Hepatocyte (in vitro differentiated cells): ENCODE data around the gene RAP1GAP. TPM values are rescaled to one million over a fixed set of nuclear protein-coding genes. Genes with fewer than 3 reads are reported as not detected.
A peak's percentile ranks its signal among the peaks of the same experiment; 100 is the strongest.

Experiments used
- DNase-seq: peaks from one replicate; pipeline ENCODE4 v3.0.0-alpha.2; 2016; ENCODE audit warnings: low spot score
- H2AFZ ChIP-seq: fragments of 200-600 bp; sonication (generic); 2 replicates; pipeline ENCODE4 v1.6.0; 2016; ENCODE audit warnings: antibody characterized with exemption, mild to moderate bottlenecking
- H3K27ac ChIP-seq: fragments of 200-600 bp; sonication (generic); 2 replicates; pipeline ENCODE4 v1.5.1; 2016; ENCODE audit warnings: mild to moderate bottlenecking
- H3K27me3 ChIP-seq: fragments of 200-600 bp; sonication (generic); 2 replicates; pipeline ENCODE4 v1.6.1; 2016
- H3K36me3 ChIP-seq: fragments of 200-600 bp; sonication (generic); replicated peaks from 2 replicates; pipeline ENCODE4 v1.5.1; 2016; ENCODE audit warnings: low read depth; ENCODE audit not compliant: insufficient read depth
- H3K4me1 ChIP-seq: fragments of 200-600 bp; sonication (generic); 2 replicates; pipeline ENCODE4 v1.5.1; 2016; ENCODE audit warnings: mild to moderate bottlenecking, moderate library complexity; ENCODE audit not compliant: insufficient read depth
- H3K4me2 ChIP-seq: fragments of 200-600 bp; sonication (generic); 2 replicates; pipeline ENCODE4 v1.6.0; 2016
- H3K4me3 ChIP-seq: fragments of 200-600 bp; sonication (generic); 2 replicates; pipeline ENCODE4 v1.5.1; 2016; ENCODE audit warnings: mild to moderate bottlenecking
- H3K79me2 ChIP-seq: fragments of 200-600 bp; sonication (generic); 2 replicates; pipeline ENCODE4 v1.6.0; 2017; ENCODE audit warnings: mild to moderate bottlenecking
- H3K9me2 ChIP-seq: fragments of 200-600 bp; sonication (generic); replicated peaks from 2 replicates; pipeline ENCODE4 v1.6.0; 2017; ENCODE audit warnings: mild to moderate bottlenecking; ENCODE audit not compliant: insufficient read depth
- H3K9me3 ChIP-seq: fragments of 200-600 bp; sonication (generic); 2 replicates; pipeline ENCODE4 v1.5.1; 2016; ENCODE audit warnings: low read depth, mild to moderate bottlenecking
- H4K20me1 ChIP-seq: fragments of 200-600 bp; sonication (generic); 2 replicates; pipeline ENCODE4 v1.6.0; 2016; ENCODE audit warnings: mild to moderate bottlenecking; ENCODE audit not compliant: insufficient read depth, poor library complexity, severe bottlenecking
- EZH2 ChIP-seq: fragments of 200-600 bp; sonication (generic); IDR thresholded peaks from 2 replicates; pipeline ENCODE4 v1.6.1; 2016; ENCODE audit warnings: antibody characterized with exemption, mild to moderate bottlenecking, borderline replicate concordance
- EZH2phosphoT487 ChIP-seq: fragments of 200-600 bp; sonication (generic); IDR thresholded peaks from one replicate; pipeline ENCODE4 v1.6.1; 2018; ENCODE audit warnings: antibody characterized with exemption, mild to moderate bottlenecking, low read depth, moderate library complexity; ENCODE audit not compliant: unreplicated experiment, severe bottlenecking
- WGBS: methylation state at CpG from one replicate; pipeline ENCODE4 v1.1.6; 2016; ENCODE audit warnings: low lambda C conversion rate; ENCODE audit errors: missing lambda C conversion rate; 5-methylcytosine and 5-hydroxymethylcytosine counted together
- polyA plus RNA-seq: library from polyadenylated mRNA; unstranded; fragments of >200 nt; fragmentation: Nextera tagmentation; extraction: Ambion mirVana; gene quantifications from 2 replicates; pipeline ENCODE4 v1.2.1, GENCODE V29; 2016
- total RNA-seq: library from RNA; depleted of rRNA; stranded (reverse); fragments of >200 nt; gene quantifications from 2 replicates; pipeline ENCODE4 v1.2.3, GENCODE V29; 2014
- TF ChIP-seq, protein P1 (sequence below): fragments of 200-600 bp; sonication (generic); IDR thresholded peaks from 2 replicates; pipeline ENCODE4 v1.5.1; 2016; ENCODE audit warnings: antibody characterized with exemption, mild to moderate bottlenecking; ENCODE audit not compliant: poor library complexity

RAP1GAP gene
- total and polyA plus RNA-seq, 2 experiments from 2014 or later: 12.3 to 18.0 TPM

DNA sequence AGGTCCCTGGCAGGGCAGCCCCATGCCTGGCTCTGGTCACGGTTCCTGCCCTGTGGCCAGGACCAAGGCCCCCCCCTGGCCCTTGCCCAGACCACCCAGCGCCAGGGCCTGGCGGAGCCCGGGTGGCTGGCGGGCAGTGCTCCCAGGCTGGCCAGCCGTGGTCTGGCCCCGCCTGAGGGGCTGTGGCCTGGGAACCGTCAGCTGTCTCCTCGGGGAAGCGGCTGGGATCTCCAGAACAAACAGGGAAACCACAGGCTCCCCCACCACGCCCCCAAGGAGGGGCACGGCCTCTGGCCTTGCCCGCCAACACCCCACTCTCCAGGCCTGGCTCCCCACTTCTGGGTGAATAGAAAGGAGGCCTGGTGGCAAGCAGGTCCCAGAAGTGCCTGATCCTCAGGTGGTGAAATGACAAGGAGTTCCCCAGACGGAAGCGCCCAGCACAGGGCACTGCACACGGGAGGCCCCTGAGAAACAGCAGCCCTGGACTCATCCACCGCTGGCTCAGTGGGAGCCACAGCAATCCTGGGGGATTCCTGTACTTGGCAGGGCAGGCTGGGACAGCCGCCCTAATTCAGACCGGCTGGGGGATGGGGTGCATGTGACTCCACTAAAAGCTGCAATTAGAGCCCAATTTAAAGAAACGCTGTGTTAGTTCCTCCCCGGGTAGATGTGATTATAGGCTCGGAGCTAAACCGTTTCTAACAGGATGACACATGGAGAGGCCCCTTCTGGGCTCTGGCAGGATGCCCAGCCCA, 78.9 kb downstream of the RAP1GAP start:
- Histone ChIP-seq H3K4me3 (no peak overlapping the region), H3K4me1 (peaks cover 29% of the 10 kb centered on the region), H3K27ac (no peak overlapping the region), H3K9me3 (no peaks in the 10 kb centered on the region), H4K20me1 (no peaks in the 10 kb centered on the region), H3K79me2 (no peaks in the 10 kb centered on the region), H2AFZ (no peak overlapping the region), H3K36me3 (no peaks in the 10 kb centered on the region), H3K4me2 (no peak overlapping the region), H3K27me3 (no peaks in the 10 kb centered on the region), H3K9me2 (no peaks in the 10 kb centered on the region)
- peak; percentile 30 for DNase-seq
- TF ChIP-seq EZH2phosphoT487 (no peak), EZH2 (no peak)
- TF ChIP-seq, protein P1, sequence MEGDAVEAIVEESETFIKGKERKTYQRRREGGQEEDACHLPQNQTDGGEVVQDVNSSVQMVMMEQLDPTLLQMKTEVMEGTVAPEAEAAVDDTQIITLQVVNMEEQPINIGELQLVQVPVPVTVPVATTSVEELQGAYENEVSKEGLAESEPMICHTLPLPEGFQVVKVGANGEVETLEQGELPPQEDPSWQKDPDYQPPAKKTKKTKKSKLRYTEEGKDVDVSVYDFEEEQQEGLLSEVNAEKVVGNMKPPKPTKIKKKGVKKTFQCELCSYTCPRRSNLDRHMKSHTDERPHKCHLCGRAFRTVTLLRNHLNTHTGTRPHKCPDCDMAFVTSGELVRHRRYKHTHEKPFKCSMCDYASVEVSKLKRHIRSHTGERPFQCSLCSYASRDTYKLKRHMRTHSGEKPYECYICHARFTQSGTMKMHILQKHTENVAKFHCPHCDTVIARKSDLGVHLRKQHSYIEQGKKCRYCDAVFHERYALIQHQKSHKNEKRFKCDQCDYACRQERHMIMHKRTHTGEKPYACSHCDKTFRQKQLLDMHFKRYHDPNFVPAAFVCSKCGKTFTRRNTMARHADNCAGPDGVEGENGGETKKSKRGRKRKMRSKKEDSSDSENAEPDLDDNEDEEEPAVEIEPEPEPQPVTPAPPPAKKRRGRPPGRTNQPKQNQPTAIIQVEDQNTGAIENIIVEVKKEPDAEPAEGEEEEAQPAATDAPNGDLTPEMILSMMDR: no peak
- WGBS: 46% methylated on average over 21 of the region's 23 CpGs

GRCh38 chr1:21589618-21590017, 79.5 kb downstream of the RAP1GAP start:
- no peaks in the 10 kb centered on the region for H3K36me3 ChIP-seq
- 96% methylated on average over 5 of the region's 5 CpGs for WGBS
- TF ChIP-seq, protein P1: no peak
- no peak for TF ChIP-seq EZH2phosphoT487
- TF ChIP-seq EZH2: no peak
- no peak overlapping the region for H2AFZ ChIP-seq
- no peaks in the 10 kb centered on the region for H4K20me1 ChIP-seq
- peaks cover 29% of the 10 kb centered on the region for H3K4me1 ChIP-seq
- H3K9me2 ChIP-seq: no peaks in the 10 kb centered on the region
- no peaks in the 10 kb centered on the region for H3K27me3 ChIP-seq
- no peaks in the 10 kb centered on the region for H3K79me2 ChIP-seq
- no peak overlapping the region for H3K27ac ChIP-seq
- no peak overlapping the region for H3K4me2 ChIP-seq
- H3K9me3 ChIP-seq: no peaks in the 10 kb centered on the region
- no peak for DNase-seq
- no peak overlapping the region for H3K4me3 ChIP-seq

GRCh38 chr1:21587602-21587953, 81.6 kb downstream of the RAP1GAP start:
- Histone ChIP-seq H3K4me1 (peaks cover 29% of the 10 kb centered on the region), H4K20me1 (no peaks in the 10 kb centered on the region), H3K36me3 (no peaks in the 10 kb centered on the region), H3K4me3 (no peak overlapping the region), H3K27ac (no peak overlapping the region), H3K4me2 (no peak overlapping the region), H2AFZ (no peak overlapping the region), H3K9me3 (no peaks in the 10 kb centered on the region), H3K27me3 (no peaks in the 10 kb centered on the region), H3K79me2 (no peaks in the 10 kb centered on the region), H3K9me2 (no peaks in the 10 kb centered on the region)
- WGBS: 91% methylated on average over 5 of the region's 5 CpGs
- TF ChIP-seq, protein P1: no peak
- TF ChIP-seq EZH2 (no peak), EZH2phosphoT487 (no peak)
- no peak for DNase-seq
